ENCODE results near the gene S100A12. TPM values are rescaled to one million over a fixed set of nuclear protein-coding genes. Genes with fewer than 3 reads are reported as not detected.

S100A12 gene
- total RNA-seq, 1 experiment from 2014 or later = not detected

DNA sequence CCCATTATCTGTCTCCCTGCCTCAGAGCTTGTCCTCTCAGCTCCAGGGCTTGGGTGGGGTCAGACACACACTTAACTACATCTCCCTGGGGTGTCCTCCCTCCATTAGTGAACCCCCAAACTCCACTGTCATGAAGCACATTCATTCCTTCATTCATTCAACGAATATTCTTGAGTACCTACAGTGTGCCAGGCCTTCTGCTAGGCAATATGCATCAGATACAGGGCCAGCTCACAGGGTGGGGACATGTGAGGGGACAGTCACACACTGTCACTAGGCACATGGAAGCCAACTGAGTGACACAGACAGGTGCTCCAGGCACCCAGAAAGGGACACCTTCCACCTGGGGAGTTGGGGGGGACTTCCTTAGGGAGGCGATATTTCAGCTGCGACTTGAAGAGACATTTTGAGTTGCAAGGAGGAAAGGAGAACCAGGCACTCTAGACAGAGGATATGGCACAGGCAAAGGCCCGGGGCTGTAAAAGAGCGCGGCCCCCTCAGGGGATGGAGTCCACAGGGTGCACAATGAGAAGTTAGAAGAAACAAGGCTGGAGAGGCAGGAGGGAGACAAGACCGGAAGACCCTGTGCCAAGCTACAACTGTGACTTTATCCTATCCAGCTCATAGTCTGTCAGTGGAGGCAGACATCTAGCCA lies 24.1 kb upstream of the S100A12 start:
- POLR2A ChIA-PET (ENCODE audit: unreplicated experiment) = no interaction called here
- no peak for TF ChIP-seq EZH2 (IDR thresholded peaks at IDR 0.05; ENCODE audit: low read depth)
- TF ChIP-seq, protein P1, sequence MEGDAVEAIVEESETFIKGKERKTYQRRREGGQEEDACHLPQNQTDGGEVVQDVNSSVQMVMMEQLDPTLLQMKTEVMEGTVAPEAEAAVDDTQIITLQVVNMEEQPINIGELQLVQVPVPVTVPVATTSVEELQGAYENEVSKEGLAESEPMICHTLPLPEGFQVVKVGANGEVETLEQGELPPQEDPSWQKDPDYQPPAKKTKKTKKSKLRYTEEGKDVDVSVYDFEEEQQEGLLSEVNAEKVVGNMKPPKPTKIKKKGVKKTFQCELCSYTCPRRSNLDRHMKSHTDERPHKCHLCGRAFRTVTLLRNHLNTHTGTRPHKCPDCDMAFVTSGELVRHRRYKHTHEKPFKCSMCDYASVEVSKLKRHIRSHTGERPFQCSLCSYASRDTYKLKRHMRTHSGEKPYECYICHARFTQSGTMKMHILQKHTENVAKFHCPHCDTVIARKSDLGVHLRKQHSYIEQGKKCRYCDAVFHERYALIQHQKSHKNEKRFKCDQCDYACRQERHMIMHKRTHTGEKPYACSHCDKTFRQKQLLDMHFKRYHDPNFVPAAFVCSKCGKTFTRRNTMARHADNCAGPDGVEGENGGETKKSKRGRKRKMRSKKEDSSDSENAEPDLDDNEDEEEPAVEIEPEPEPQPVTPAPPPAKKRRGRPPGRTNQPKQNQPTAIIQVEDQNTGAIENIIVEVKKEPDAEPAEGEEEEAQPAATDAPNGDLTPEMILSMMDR (conservative IDR thresholded peaks at IDR 0.05) = no peak
- CTCF ChIA-PET = no interaction called here

DNA sequence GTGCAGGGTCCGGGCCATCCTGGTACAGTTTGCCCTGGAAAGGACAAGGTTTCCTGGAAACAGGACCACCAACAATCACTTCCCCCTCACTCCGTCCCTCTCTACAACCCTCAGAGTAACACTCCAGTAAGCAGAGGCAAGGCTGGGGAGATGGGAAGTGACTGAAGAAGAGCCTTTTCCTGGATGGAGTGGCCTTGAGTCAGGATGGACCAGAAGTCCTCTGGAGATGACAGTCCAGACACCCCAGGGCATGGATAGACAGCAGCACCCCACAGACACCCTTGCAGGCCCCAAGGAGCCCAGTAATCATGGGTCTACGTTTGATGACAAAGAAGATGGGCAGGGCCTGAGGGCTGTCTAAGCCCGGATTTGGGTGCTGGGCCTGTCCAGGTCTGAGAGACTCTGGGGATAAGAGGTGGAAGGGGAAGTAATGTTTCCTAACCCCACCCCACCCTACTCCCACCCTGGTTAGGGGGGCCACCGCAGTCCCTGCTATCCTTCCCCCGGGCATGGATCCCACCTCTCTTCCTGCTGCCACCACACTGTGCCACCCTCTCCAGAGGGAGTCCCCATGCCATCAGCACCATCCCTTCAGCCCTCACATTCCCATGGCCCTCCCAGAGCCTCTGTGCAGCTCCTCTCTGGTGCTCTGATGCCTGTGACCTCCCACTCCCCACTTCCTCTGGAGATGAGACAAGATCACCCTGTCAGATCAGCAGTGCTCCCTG lies 22.7 kb upstream of the S100A12 start:
- H3K9me2 ChIP-seq (ENCODE audit: insufficient read depth) = no peaks in the 10 kb centered on the region
- intact Hi-C loops (cut with micrococcal nuclease; ENCODE audit: unreplicated experiment) = no loop called here
- peaks cover 24% of the 10 kb centered on the region for H3K4me1 ChIP-seq (replicated peaks; ENCODE audit: insufficient read depth)
- no peaks in the 10 kb centered on the region for H3K79me2 ChIP-seq (ENCODE audit: low read depth)
- H3K4me2 ChIP-seq = no peak overlapping the region
- CTCF ChIA-PET = no interaction called here
- BruUV-seq (replicated peaks) = no TSS peak
- H3K27ac ChIP-seq = no peak overlapping the region
- POLR2A ChIA-PET (ENCODE audit: unreplicated experiment) = no interaction called here
- no peaks in the 10 kb centered on the region for H3K27me3 ChIP-seq (ENCODE audit: insufficient read depth, low read depth)
- TF ChIP-seq EZH2 (IDR thresholded peaks at IDR 0.05; ENCODE audit: low read depth) = no peak
- TF ChIP-seq, protein P1 (conservative IDR thresholded peaks at IDR 0.05) = no peak
- no peak for DNase-seq
- H3K36me3 ChIP-seq (ENCODE audit: low read depth) = no peaks in the 10 kb centered on the region
- H4K20me1 ChIP-seq (ENCODE audit: insufficient read depth) = no peaks in the 10 kb centered on the region
- no peaks in the 10 kb centered on the region for H3K9me3 ChIP-seq (ENCODE audit: insufficient read depth, low read depth)
- no peak overlapping the region for H3K4me3 ChIP-seq
- H2AFZ ChIP-seq = no peak overlapping the region
- peaks cover 3% of the 10 kb centered on the region; the same call in 1 of the 2 replicates for H3F3A ChIP-seq (ENCODE audit: insufficient read depth, low read depth)

More for the DNA sequence above, 24.1 kb upstream of the S100A12 start:
- BruUV-seq (replicated peaks) = no TSS peak
- H3K4me1 ChIP-seq (replicated peaks; ENCODE audit: insufficient read depth) = peaks cover 10% of the 10 kb centered on the region; the same call in 1 of the 2 replicates
- H3K4me2 ChIP-seq = no peak overlapping the region
- no peaks in the 10 kb centered on the region for H3K9me3 ChIP-seq (ENCODE audit: insufficient read depth, low read depth)
- H3F3A ChIP-seq (ENCODE audit: insufficient read depth, low read depth) = peaks cover 3% of the 10 kb centered on the region; the same call in 1 of the 2 replicates
- H3K79me2 ChIP-seq (ENCODE audit: low read depth) = no peaks in the 10 kb centered on the region
- H3K27me3 ChIP-seq (ENCODE audit: insufficient read depth, low read depth) = no peaks in the 10 kb centered on the region
- no peaks in the 10 kb centered on the region for H3K36me3 ChIP-seq (ENCODE audit: low read depth)
- H3K4me3 ChIP-seq = no peak overlapping the region
- no peaks in the 10 kb centered on the region for H4K20me1 ChIP-seq (ENCODE audit: insufficient read depth)
- intact Hi-C loops (cut with micrococcal nuclease; ENCODE audit: unreplicated experiment) = no loop called here
- H3K9me2 ChIP-seq (ENCODE audit: insufficient read depth) = no peaks in the 10 kb centered on the region
- H2AFZ ChIP-seq = no peak overlapping the region
- H3K27ac ChIP-seq = no peak overlapping the region
- DNase-seq = no peak

GRCh38 chr1:153397051-153397923 lies 21.9 kb upstream of the S100A12 start:
- Histone ChIP-seq H4K20me1 (ENCODE audit: insufficient read depth) (no peaks in the 10 kb centered on the region), H3K4me3 (no peak overlapping the region), H3F3A (ENCODE audit: insufficient read depth, low read depth) (peaks cover 3% of the 10 kb centered on the region; the same call in 1 of the 2 replicates), H3K79me2 (ENCODE audit: low read depth) (no peaks in the 10 kb centered on the region), H3K27me3 (ENCODE audit: insufficient read depth, low read depth) (no peaks in the 10 kb centered on the region), H2AFZ (no peak overlapping the region), H3K4me2 (no peak overlapping the region), H3K27ac (no peak overlapping the region), H3K9me2 (ENCODE audit: insufficient read depth) (no peaks in the 10 kb centered on the region), H3K4me1 (replicated peaks; ENCODE audit: insufficient read depth) (peaks cover 28% of the 10 kb centered on the region), H3K9me3 (ENCODE audit: insufficient read depth, low read depth) (no peaks in the 10 kb centered on the region), H3K36me3 (ENCODE audit: low read depth) (no peaks in the 10 kb centered on the region)
- no TSS peak for BruUV-seq (replicated peaks)
- POLR2A ChIA-PET (ENCODE audit: unreplicated experiment) = no interaction called here
- CTCF ChIA-PET = no interaction called here
- no peak for DNase-seq
- TF ChIP-seq, protein P1 (conservative IDR thresholded peaks at IDR 0.05) = no peak
- no peak for TF ChIP-seq EZH2 (IDR thresholded peaks at IDR 0.05; ENCODE audit: low read depth)
- intact Hi-C loops (cut with micrococcal nuclease; ENCODE audit: unreplicated experiment) = no loop called here
